ENCODE measurements around the gene HMGXB3. TPM values are rescaled to one million over a fixed set of nuclear protein-coding genes. Genes with fewer than 3 reads are reported as not detected.
A peak's percentile ranks its signal among the peaks of the same experiment; 100 is the strongest.

The HMGXB3 gene
- total and polyA plus RNA-seq, 4 donors: 28.3 to 36.9 (median 31.3) TPM

DNA sequence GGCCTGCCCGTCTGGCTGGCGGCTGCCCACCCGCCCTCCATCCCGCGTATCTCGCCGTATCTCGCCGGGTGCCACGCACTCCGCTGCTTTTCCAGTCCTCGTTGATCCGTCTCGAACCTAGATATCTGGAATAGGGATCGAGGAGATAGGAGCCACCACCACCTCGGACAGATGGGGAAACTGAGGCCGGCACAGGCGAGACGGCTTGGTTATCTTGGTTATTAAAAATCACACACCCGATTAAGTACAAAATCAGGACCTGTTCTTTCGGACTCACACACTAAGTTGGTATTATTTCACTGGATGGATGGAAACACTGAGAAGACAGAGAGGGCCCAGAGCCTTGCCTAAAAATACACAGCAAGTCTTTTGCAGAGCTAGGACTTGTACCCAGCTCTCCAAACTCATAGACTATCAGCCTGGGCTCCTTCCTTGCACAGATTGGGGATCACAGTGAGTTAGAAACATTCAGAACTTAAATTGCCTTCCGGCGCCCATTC is 39.3 kb upstream of the HMGXB3 start:
- H3K27me3 ChIP-seq (ENCODE audit: control insufficient read depth, insufficient read depth, low read length): no peaks in the 10 kb centered on the region

GRCh38 chr5:149961957-149962409 is 38.6 kb upstream of the HMGXB3 start:
- Histone ChIP-seq H3K4me1 (ENCODE audit: control insufficient read depth, insufficient read depth, low read length) (peaks cover 15% of the 10 kb centered on the region), H3K4me3 (ENCODE audit: low read depth, low read length) (peak overlapping the region; percentile 88), H3K9me3 (ENCODE audit: control insufficient read depth, insufficient read depth, low read length) (no peaks in the 10 kb centered on the region), H3K36me3 (ENCODE audit: control insufficient read depth, insufficient read depth, low read length) (no peaks in the 10 kb centered on the region), H3K27ac (ENCODE audit: low read depth, low read length) (no peak overlapping the region), H3K27me3 (ENCODE audit: control insufficient read depth, insufficient read depth, low read length) (no peaks in the 10 kb centered on the region)
- peak in 2 of 6 donors; percentile 78 to 79 for DNase-seq (ENCODE audit: low read depth in 4 of 6, low spot score in 6 of 6)
- 50% methylated on average over 6 of the region's 6 CpGs for WGBS (ENCODE audit: insufficient coverage)

More for the DNA sequence above, 39.3 kb upstream of the HMGXB3 start:
- Histone ChIP-seq H3K36me3 (ENCODE audit: control insufficient read depth, insufficient read depth, low read length) (no peaks in the 10 kb centered on the region), H3K4me1 (ENCODE audit: control insufficient read depth, insufficient read depth, low read length) (peaks cover 15% of the 10 kb centered on the region), H3K9me3 (ENCODE audit: control insufficient read depth, insufficient read depth, low read length) (no peaks in the 10 kb centered on the region), H3K27ac (ENCODE audit: low read depth, low read length) (peak overlapping the region; percentile 64), H3K4me3 (ENCODE audit: low read depth, low read length) (peak overlapping the region; percentile 88)
- 1% methylated on average over 15 of the region's 23 CpGs for WGBS (ENCODE audit: insufficient coverage)
- DNase-seq (ENCODE audit: low read depth in 4 of 6, low spot score in 6 of 6): no peak

- Histone ChIP-seq H3K9me3 (ENCODE audit: control insufficient read depth, insufficient read depth, low read length) (no peaks in the 10 kb centered on the region), H3K27me3 (ENCODE audit: control insufficient read depth, insufficient read depth, low read length) (no peaks in the 10 kb centered on the region), H3K4me1 (ENCODE audit: control insufficient read depth, insufficient read depth, low read length) (peaks cover 15% of the 10 kb centered on the region), H3K27ac (ENCODE audit: low read depth, low read length) (no peak overlapping the region), H3K36me3 (ENCODE audit: control insufficient read depth, insufficient read depth, low read length) (no peaks in the 10 kb centered on the region), H3K4me3 (ENCODE audit: low read depth, low read length) (no peak overlapping the region)
- DNase-seq (ENCODE audit: low read depth in 4 of 6, low spot score in 6 of 6): no peak
- WGBS (ENCODE audit: insufficient coverage): 100% methylated on average over 3 of the region's 5 CpGs
Measured at GRCh38 chr5:149962601-149963300, 37.8 kb upstream of the HMGXB3 start.

- 96% methylated on average over 3 of the region's 3 CpGs for WGBS (ENCODE audit: insufficient coverage)
- H3K36me3 ChIP-seq (ENCODE audit: control insufficient read depth, insufficient read depth, low read length): no peaks in the 10 kb centered on the region
- no peaks in the 10 kb centered on the region for H3K9me3 ChIP-seq (ENCODE audit: control insufficient read depth, insufficient read depth, low read length)
- H3K4me3 ChIP-seq (ENCODE audit: low read depth, low read length): no peak overlapping the region
- no peak for DNase-seq (ENCODE audit: low read depth in 4 of 6, low spot score in 6 of 6)
- no peaks in the 10 kb centered on the region for H3K27me3 ChIP-seq (ENCODE audit: control insufficient read depth, insufficient read depth, low read length)
- peaks cover 15% of the 10 kb centered on the region for H3K4me1 ChIP-seq (ENCODE audit: control insufficient read depth, insufficient read depth, low read length)
- no peak overlapping the region for H3K27ac ChIP-seq (ENCODE audit: low read depth, low read length)
Measured at GRCh38 chr5:149963729-149964128, 36.8 kb upstream of the HMGXB3 start.

DNA sequence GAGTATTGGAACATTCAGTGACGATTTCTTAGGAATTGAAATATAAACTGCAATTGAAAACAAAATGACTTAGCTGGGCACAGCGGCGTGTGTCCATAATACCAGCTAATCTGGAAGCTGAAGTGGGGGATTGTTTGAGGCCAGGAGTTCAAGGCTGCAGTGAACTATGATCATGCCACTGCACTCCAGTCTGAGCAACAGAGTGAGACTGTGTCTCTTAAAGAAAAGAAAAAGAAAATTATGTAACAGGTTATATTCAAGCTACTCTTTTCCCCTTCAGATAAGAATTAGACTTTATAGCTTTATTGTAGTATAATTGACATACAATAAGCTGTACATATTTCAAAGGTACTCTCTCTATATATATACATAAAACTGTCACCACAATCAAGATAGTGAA is 33.6 kb upstream of the HMGXB3 start:
- H3K27ac ChIP-seq (ENCODE audit: low read depth, low read length): no peak overlapping the region
- no peaks in the 10 kb centered on the region for H3K27me3 ChIP-seq (ENCODE audit: control insufficient read depth, insufficient read depth, low read length)
- DNase-seq (ENCODE audit: low read depth in 4 of 6, low spot score in 6 of 6): no peak
- H3K4me3 ChIP-seq (ENCODE audit: low read depth, low read length): no peak overlapping the region
- H3K9me3 ChIP-seq (ENCODE audit: control insufficient read depth, insufficient read depth, low read length): no peaks in the 10 kb centered on the region
- 83% methylated on average over 3 of the region's 3 CpGs for WGBS (ENCODE audit: insufficient coverage)
- H3K4me1 ChIP-seq (ENCODE audit: control insufficient read depth, insufficient read depth, low read length): no peaks in the 10 kb centered on the region
- H3K36me3 ChIP-seq (ENCODE audit: control insufficient read depth, insufficient read depth, low read length): no peaks in the 10 kb centered on the region

DNA sequence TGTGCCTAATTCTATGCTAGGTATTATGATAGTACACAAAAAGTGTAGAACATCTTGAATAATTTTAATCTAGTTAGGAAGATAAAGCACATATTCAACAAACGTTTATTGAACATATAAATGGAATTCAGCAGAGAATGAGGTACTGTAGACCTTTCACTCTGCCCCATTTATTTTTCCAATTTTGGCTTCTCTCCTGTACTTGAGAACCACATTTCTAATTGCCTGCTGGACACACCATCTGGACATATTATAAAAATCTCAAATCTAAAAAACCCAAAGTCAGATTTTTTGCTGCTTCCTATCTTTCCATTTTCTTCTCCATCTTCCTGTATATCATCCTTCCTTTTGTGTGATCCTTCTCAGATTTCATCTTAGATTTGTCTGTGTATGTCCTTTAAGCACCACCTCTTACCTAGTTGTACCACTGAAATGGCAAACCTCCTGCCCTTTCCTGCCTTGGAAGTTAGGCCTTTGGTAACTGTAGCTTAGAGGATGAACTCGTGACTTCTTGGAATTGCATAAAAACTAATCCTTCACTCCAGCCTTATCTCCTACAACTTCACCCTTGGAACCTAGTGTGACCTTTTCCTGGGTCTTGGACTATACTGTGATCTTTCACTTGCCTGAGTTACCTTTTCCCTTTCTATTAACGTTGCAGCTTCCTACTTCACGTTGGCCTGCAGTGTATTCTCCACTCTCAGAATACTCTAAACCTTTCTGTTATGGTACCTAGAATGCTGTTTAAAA is 31.2 kb upstream of the HMGXB3 start:
- no peak for DNase-seq (ENCODE audit: low read depth in 4 of 6, low spot score in 6 of 6)
- no peaks in the 10 kb centered on the region for H3K36me3 ChIP-seq (ENCODE audit: control insufficient read depth, insufficient read depth, low read length)
- no peaks in the 10 kb centered on the region for H3K4me1 ChIP-seq (ENCODE audit: control insufficient read depth, insufficient read depth, low read length)
- no peaks in the 10 kb centered on the region for H3K27me3 ChIP-seq (ENCODE audit: control insufficient read depth, insufficient read depth, low read length)
- H3K27ac ChIP-seq (ENCODE audit: low read depth, low read length): no peak overlapping the region
- WGBS (ENCODE audit: insufficient coverage): 89% methylated on average over 1 of the region's 4 CpGs
- H3K4me3 ChIP-seq (ENCODE audit: low read depth, low read length): no peak overlapping the region
- no peaks in the 10 kb centered on the region for H3K9me3 ChIP-seq (ENCODE audit: control insufficient read depth, insufficient read depth, low read length)

GRCh38 chr5:149975409-149975808 is 25.1 kb upstream of the HMGXB3 start:
- 70% methylated on average over 2 of the region's 2 CpGs for WGBS (ENCODE audit: insufficient coverage)
- H3K27me3 ChIP-seq (ENCODE audit: control insufficient read depth, insufficient read depth, low read length): no peaks in the 10 kb centered on the region
- peaks cover 4% of the 10 kb centered on the region for H3K36me3 ChIP-seq (ENCODE audit: control insufficient read depth, insufficient read depth, low read length)
- H3K27ac ChIP-seq (ENCODE audit: low read depth, low read length): no peak overlapping the region
- no peaks in the 10 kb centered on the region for H3K4me1 ChIP-seq (ENCODE audit: control insufficient read depth, insufficient read depth, low read length)
- no peak for DNase-seq (ENCODE audit: low read depth in 4 of 6, low spot score in 6 of 6)
- no peak overlapping the region for H3K4me3 ChIP-seq (ENCODE audit: low read depth, low read length)
- H3K9me3 ChIP-seq (ENCODE audit: control insufficient read depth, insufficient read depth, low read length): no peaks in the 10 kb centered on the region

GRCh38 chr5:149979896-149980295 is 20.6 kb upstream of the HMGXB3 start:
- no peak overlapping the region for H3K27ac ChIP-seq (ENCODE audit: low read depth, low read length)
- no peak overlapping the region for H3K4me3 ChIP-seq (ENCODE audit: low read depth, low read length)
- no CpG with 5 or more reads among the region's 1 CpG for WGBS (ENCODE audit: insufficient coverage)
- H3K4me1 ChIP-seq (ENCODE audit: control insufficient read depth, insufficient read depth, low read length): no peaks in the 10 kb centered on the region
- peaks cover 8% of the 10 kb centered on the region for H3K36me3 ChIP-seq (ENCODE audit: control insufficient read depth, insufficient read depth, low read length)
- H3K27me3 ChIP-seq (ENCODE audit: control insufficient read depth, insufficient read depth, low read length): no peaks in the 10 kb centered on the region
- no peak for DNase-seq (ENCODE audit: low read depth in 4 of 6, low spot score in 6 of 6)
- H3K9me3 ChIP-seq (ENCODE audit: control insufficient read depth, insufficient read depth, low read length): no peaks in the 10 kb centered on the region

DNA sequence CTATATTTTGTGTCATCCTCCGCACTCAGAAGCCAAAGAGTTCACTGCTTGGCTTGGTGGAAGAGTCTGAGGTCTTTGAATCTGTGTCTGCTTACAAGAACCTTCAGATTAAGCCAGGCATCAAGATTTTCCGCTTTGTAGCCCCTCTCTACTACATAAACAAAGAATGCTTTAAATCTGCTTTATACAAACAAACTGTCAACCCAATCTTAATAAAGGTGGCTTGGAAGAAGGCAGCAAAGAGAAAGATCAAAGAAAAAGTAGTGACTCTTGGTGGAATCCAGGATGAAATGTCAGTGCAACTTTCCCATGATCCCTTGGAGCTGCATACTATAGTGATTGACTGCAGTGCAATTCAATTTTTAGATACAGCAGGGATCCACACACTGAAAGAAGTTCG is 19.3 kb upstream of the HMGXB3 start:
- peak in 1 of 6 donors; percentile 12 for DNase-seq (ENCODE audit: low read depth in 4 of 6, low spot score in 6 of 6)
- H3K36me3 ChIP-seq (ENCODE audit: control insufficient read depth, insufficient read depth, low read length): peaks cover 8% of the 10 kb centered on the region
- H3K27ac ChIP-seq (ENCODE audit: low read depth, low read length): no peak overlapping the region
- no peak overlapping the region for H3K4me3 ChIP-seq (ENCODE audit: low read depth, low read length)
- H3K4me1 ChIP-seq (ENCODE audit: control insufficient read depth, insufficient read depth, low read length): no peaks in the 10 kb centered on the region
- no peaks in the 10 kb centered on the region for H3K9me3 ChIP-seq (ENCODE audit: control insufficient read depth, insufficient read depth, low read length)
- no CpG with 5 or more reads among the region's 3 CpGs for WGBS (ENCODE audit: insufficient coverage)
- no peaks in the 10 kb centered on the region for H3K27me3 ChIP-seq (ENCODE audit: control insufficient read depth, insufficient read depth, low read length)

GRCh38 chr5:149982505-149982904 is 18.0 kb upstream of the HMGXB3 start:
- Histone ChIP-seq H3K9me3 (ENCODE audit: control insufficient read depth, insufficient read depth, low read length) (no peaks in the 10 kb centered on the region), H3K4me1 (ENCODE audit: control insufficient read depth, insufficient read depth, low read length) (no peaks in the 10 kb centered on the region), H3K36me3 (ENCODE audit: control insufficient read depth, insufficient read depth, low read length) (peaks cover 8% of the 10 kb centered on the region), H3K27me3 (ENCODE audit: control insufficient read depth, insufficient read depth, low read length) (no peaks in the 10 kb centered on the region), H3K4me3 (ENCODE audit: low read depth, low read length) (no peak overlapping the region), H3K27ac (ENCODE audit: low read depth, low read length) (no peak overlapping the region)
- DNase-seq (ENCODE audit: low read depth in 4 of 6, low spot score in 6 of 6): no peak
